22Rv1 (cell line): ENCODE measurements around the gene AGRN.
A peak's percentile ranks its signal among the peaks of the same experiment; 100 is the strongest.

Experiments used
- H3K27ac ChIP-seq: fragments of 450-650 bp; 2 replicates; pipeline ENCODE4 v1.5.1; 2017
- CTCF ChIP-seq: fragments of 450-650 bp; IDR thresholded peaks from 2 replicates; pipeline ENCODE4 v1.5.1; 2017; ENCODE audit warnings: mild to moderate bottlenecking
- ZFX ChIP-seq: fragments of 450-650 bp; IDR thresholded peaks from 2 replicates; pipeline ENCODE4 v1.6.1; 2017; ENCODE audit warnings: antibody characterized with exemption, borderline replicate concordance

AGRN gene

DNA sequence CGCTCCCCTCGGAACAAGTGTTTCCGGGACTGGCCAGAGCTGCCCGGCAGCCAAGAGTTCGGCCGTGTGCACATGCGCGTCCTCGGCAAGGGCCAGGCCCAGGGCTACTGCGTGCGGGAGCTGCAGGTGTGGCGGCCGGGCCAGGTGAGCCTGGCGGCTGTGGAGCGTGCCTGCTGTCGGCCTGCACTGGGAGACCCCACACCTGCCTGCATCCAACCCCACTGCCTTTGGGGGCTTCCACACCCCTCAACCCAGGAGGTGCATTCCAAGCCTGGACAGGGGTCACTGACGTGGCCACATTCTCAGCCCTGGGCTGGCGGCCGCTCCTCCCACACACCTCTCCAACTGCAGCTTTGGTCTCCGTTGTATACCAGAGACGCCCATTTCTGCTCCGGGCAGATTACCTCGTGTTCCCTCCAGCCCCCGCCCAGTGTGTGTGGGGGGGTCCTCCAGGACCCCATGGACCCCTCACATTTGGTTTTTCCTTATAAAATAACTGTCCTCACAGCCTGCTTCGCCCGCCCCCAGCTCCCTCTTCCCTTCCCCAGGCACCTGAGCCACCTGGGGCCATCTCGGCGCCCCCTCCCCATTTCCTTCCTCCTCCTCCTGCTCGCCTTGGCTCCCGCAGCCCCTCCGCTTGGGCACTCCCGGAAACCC is 48.1 kb downstream of the AGRN start:
- TF ChIP-seq CTCF (no peak), ZFX (no peak)
- H3K27ac ChIP-seq = peak overlapping the region; percentile 91

DNA sequence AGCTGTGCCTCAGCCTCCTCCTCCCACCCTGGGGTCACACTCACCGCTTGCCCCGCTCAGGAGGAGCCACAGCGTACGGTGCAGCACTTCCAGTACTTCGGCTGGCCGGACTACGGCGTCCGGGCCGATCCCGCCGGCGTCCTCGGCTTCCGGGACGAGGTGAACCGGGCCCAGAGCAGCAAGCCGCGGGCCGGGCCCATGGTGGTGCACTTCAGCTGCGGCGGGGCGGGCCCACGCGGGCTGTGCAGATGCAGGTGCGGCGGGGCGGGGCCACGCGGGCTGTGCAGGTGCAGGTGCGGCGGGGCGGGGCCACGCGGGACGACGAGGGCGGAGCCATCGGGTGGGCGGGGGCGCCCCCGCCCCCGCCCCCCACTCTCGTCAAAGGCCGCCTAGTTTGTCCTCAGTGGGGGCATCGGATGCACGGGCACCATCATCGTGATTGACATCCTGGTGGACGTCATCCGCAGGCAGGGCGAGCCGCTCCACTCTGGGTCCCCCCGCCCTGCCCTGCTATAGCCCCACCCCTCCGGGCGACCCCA is 48.7 kb downstream of the AGRN start:
- TF ChIP-seq CTCF (no peak), ZFX (no peak)
- peak overlapping the region; percentile 91 for H3K27ac ChIP-seq

GRCh38 chr1:1069056-1069710 is 49.3 kb downstream of the AGRN start:
- TF ChIP-seq CTCF (no peak), ZFX (no peak)
- peak overlapping the region; percentile 91 for H3K27ac ChIP-seq

- TF ChIP-seq CTCF = no peak
- no peak for TF ChIP-seq ZFX
- peak overlapping the region; percentile 91 for H3K27ac ChIP-seq
Measured at GRCh38 chr1:1069711-1070676, 50.1 kb downstream of the AGRN start.

- no peak overlapping the region for H3K27ac ChIP-seq
- no peak for TF ChIP-seq ZFX
- no peak for TF ChIP-seq CTCF
Measured at GRCh38 chr1:1071486-1072298, 51.8 kb downstream of the AGRN start.

DNA sequence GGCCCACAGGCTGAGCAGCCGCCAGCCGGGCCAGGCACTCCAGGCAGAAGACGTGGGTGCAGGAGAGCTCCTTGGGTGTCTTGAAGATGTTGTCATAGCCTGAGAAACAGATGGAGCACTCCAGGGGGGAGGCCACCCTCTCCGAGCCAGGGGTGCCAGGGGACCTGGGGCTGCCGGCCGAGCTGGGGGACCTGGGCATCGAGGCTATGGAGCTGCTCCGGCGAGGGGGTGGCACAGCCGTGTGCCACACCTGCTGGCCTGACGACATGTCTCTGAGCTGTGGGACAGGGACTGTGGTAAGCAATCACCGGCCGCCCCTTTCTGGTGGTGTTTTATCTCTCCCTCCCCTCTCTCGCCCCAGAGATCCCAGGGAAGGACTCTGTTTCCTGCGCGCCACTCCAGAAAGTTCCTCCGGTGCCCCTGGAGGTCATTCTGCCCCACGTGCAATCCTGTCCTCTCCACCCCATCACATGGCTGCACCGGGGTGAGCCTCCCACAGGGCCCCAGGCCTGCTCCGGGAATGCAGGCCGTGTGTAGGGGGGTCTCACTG is 52.5 kb downstream of the AGRN start:
- TF ChIP-seq ZFX = no peak
- TF ChIP-seq CTCF = no peak
- H3K27ac ChIP-seq = no peak overlapping the region
